ENCODE data around the gene TBC1D23.

TBC1D23 gene

DNA sequence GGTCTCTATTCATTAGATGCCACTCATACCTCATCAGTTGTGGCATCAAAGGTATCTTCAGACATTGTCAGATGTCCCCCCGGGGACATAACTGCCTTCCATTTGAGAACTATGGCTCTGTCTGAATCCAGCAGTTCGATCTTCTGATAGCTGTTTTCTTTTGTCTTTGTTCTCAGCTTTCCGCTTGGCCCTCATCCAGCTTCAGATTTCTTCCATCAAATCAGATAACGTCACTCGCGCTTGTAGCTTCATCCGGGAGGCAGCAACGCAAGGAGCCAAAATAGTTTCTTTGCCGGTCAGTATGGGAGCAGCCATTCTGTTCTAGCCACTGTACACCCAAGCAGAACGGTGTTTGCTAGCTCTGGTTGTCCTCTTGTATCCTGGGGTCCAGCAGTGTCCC is 78.1 kb downstream of the TBC1D23 start:
- Histone ChIP-seq H3K4me2 (ENCODE audit: low read length) (no peak overlapping the region), H4K91ac (ENCODE audit: low read depth, low read length) (no peak overlapping the region), H3K36me3 (ENCODE audit: control insufficient read depth in 1 of 2, insufficient read depth in 2 of 2, low read length in 2 of 2) (peaks cover 7 to 11% of the 10 kb centered on the region in 2 experiments), H2AFZ (ENCODE audit: insufficient read depth, low read length, poor library complexity) (no peak overlapping the region), H3K23ac (ENCODE audit: low read length) (no peak overlapping the region), H3K27ac (ENCODE audit: low read depth, low read length) (no peak overlapping the region), H3K27me3 (ENCODE audit: insufficient read depth, low read length) (no peaks in the 10 kb centered on the region), H2BK12ac (ENCODE audit: low read length) (no peak overlapping the region), H3K14ac (ENCODE audit: low read length) (no peak overlapping the region), H4K8ac (ENCODE audit: low read depth, low read length) (no peak overlapping the region), H3K9me3 (ENCODE audit: insufficient read depth, low read depth, low read length) (no peaks in the 10 kb centered on the region), H3K79me1 (ENCODE audit: low read length) (peaks cover 9% of the 10 kb centered on the region), H3K79me2 (ENCODE audit: control insufficient read depth, insufficient read depth, low read length, poor library complexity) (peaks cover 2% of the 10 kb centered on the region), H2BK120ac (ENCODE audit: insufficient read depth, low read length, poor library complexity) (no peak overlapping the region), H3K4me1 (ENCODE audit: control insufficient read depth in 1 of 2, insufficient read depth in 2 of 2, low read length in 2 of 2) (peaks cover 2 to 5% of the 10 kb centered on the region in 2 experiments), H2BK5ac (ENCODE audit: low read depth, low read length, poor library complexity) (no peak overlapping the region), H3K4ac (ENCODE audit: low read depth, low read length) (no peak overlapping the region), H3K18ac (ENCODE audit: low read length) (no peak overlapping the region), H3K4me3 (ENCODE audit: low read depth, low read length) (no peak overlapping the region), H2AK5ac (ENCODE audit: low read length) (no peak overlapping the region), H3K9ac (ENCODE audit: low read length) (no peak overlapping the region), H4K12ac (ENCODE audit: low read depth, low read length) (no peak overlapping the region)
- DNase-seq, result peak in 1 of 2 donors; percentile 52
- WGBS (ENCODE audit: extremely low coverage, insufficient coverage, insufficient read length), result no CpG with 5 or more reads among the region's 10 CpGs

DNA sequence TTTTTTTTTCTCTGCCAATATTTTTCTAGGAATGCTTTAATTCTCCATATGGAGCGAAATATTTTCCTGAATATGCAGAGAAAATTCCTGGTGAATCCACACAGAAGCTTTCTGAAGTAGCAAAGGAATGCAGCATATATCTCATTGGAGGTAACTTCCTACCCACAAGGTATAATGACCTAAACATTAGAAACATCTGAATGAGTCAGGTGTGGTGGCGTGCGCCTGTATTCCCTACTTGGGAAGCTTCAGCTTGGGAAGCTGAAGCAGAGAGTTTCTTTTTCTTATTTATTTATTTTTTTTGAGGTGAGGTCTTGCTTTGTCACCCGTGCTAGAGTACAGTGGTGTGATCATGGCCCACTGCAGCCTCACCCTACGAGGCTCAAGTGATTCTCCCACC is 79.0 kb downstream of the TBC1D23 start:
- Histone ChIP-seq H3K18ac (ENCODE audit: low read length) (no peak overlapping the region), H3K36me3 (ENCODE audit: control insufficient read depth in 1 of 2, insufficient read depth in 2 of 2, low read length in 2 of 2) (peaks cover 7 to 11% of the 10 kb centered on the region in 2 experiments), H3K79me1 (ENCODE audit: low read length) (peaks cover 3% of the 10 kb centered on the region), H3K27me3 (ENCODE audit: insufficient read depth, low read length) (no peaks in the 10 kb centered on the region), H3K4me1 (ENCODE audit: control insufficient read depth in 1 of 2, insufficient read depth in 2 of 2, low read length in 2 of 2) (peaks cover 2 to 3% of the 10 kb centered on the region in 2 experiments), H3K23ac (ENCODE audit: low read length) (no peak overlapping the region), H3K14ac (ENCODE audit: low read length) (no peak overlapping the region), H2AFZ (ENCODE audit: insufficient read depth, low read length, poor library complexity) (no peak overlapping the region), H3K79me2 (ENCODE audit: control insufficient read depth, insufficient read depth, low read length, poor library complexity) (peaks cover 2% of the 10 kb centered on the region), H3K4me2 (ENCODE audit: low read length) (no peak overlapping the region), H3K9me3 (ENCODE audit: insufficient read depth, low read depth, low read length) (no peaks in the 10 kb centered on the region), H3K4ac (ENCODE audit: low read depth, low read length) (no peak overlapping the region), H2BK5ac (ENCODE audit: low read depth, low read length, poor library complexity) (no peak overlapping the region), H2BK12ac (ENCODE audit: low read length) (no peak overlapping the region), H2BK120ac (ENCODE audit: insufficient read depth, low read length, poor library complexity) (no peak overlapping the region), H4K8ac (ENCODE audit: low read depth, low read length) (no peak overlapping the region), H3K27ac (ENCODE audit: low read depth, low read length) (no peak overlapping the region), H2AK5ac (ENCODE audit: low read length) (no peak overlapping the region), H4K12ac (ENCODE audit: low read depth, low read length) (no peak overlapping the region), H3K4me3 (ENCODE audit: low read depth, low read length) (no peak overlapping the region), H3K9ac (ENCODE audit: low read length) (no peak overlapping the region), H4K91ac (ENCODE audit: low read depth, low read length) (no peak overlapping the region)
- DNase-seq, result peak; percentile 52 to 74
- no CpG with 5 or more reads among the region's 5 CpGs for WGBS (ENCODE audit: extremely low coverage, insufficient coverage, insufficient read length)

DNA sequence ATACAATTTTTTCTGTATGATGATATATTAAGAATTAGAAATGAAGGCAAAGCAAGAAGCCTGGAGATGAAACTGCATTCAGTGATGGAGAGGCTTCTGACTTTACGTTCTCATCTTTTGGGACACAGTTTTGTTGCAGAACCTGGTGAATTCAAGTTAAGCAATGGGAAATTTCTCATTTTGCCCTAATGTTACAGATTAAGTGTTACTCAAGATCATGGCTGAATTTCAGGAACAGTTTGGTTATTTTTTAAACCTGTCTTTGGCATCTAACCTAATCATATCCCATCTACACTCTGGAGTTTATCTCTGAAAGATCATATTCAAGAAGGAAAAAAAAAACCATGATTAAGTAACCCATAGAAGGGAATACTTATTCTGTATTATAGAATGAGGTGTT is 79.7 kb downstream of the TBC1D23 start:
- Histone ChIP-seq H3K14ac (ENCODE audit: low read length) (no peak overlapping the region), H3K27me3 (ENCODE audit: insufficient read depth, low read length) (no peaks in the 10 kb centered on the region), H2BK12ac (ENCODE audit: low read length) (no peak overlapping the region), H2BK120ac (ENCODE audit: insufficient read depth, low read length, poor library complexity) (no peak overlapping the region), H3K27ac (ENCODE audit: low read depth, low read length) (no peak overlapping the region), H3K36me3 (ENCODE audit: control insufficient read depth in 1 of 2, insufficient read depth in 2 of 2, low read length in 2 of 2) (peaks cover 7 to 11% of the 10 kb centered on the region in 2 experiments), H3K4ac (ENCODE audit: low read depth, low read length) (no peak overlapping the region), H2AK5ac (ENCODE audit: low read length) (no peak overlapping the region), H3K79me2 (ENCODE audit: control insufficient read depth, insufficient read depth, low read length, poor library complexity) (no peaks in the 10 kb centered on the region), H3K18ac (ENCODE audit: low read length) (no peak overlapping the region), H4K8ac (ENCODE audit: low read depth, low read length) (no peak overlapping the region), H3K9me3 (ENCODE audit: insufficient read depth, low read depth, low read length) (no peaks in the 10 kb centered on the region), H3K4me3 (ENCODE audit: low read depth, low read length) (no peak overlapping the region), H2BK5ac (ENCODE audit: low read depth, low read length, poor library complexity) (no peak overlapping the region), H2AFZ (ENCODE audit: insufficient read depth, low read length, poor library complexity) (no peak overlapping the region), H3K4me1 (ENCODE audit: control insufficient read depth in 1 of 2, insufficient read depth in 2 of 2, low read length in 2 of 2) (peaks cover 0 to 1% of the 10 kb centered on the region in 2 experiments), H3K9ac (ENCODE audit: low read length) (no peak overlapping the region), H4K12ac (ENCODE audit: low read depth, low read length) (no peak overlapping the region), H3K79me1 (ENCODE audit: low read length) (no peaks in the 10 kb centered on the region), H3K23ac (ENCODE audit: low read length) (no peak overlapping the region), H3K4me2 (ENCODE audit: low read length) (no peak overlapping the region), H4K91ac (ENCODE audit: low read depth, low read length) (no peak overlapping the region)
- no CpG with 5 or more reads among the region's 1 CpG for WGBS (ENCODE audit: extremely low coverage, insufficient coverage, insufficient read length)
- no peak for DNase-seq

GRCh38 chr3:100348727-100349126 is 87.9 kb downstream of the TBC1D23 start:
- H2BK5ac ChIP-seq (ENCODE audit: low read depth, low read length, poor library complexity), result no peak overlapping the region
- H2AFZ ChIP-seq (ENCODE audit: insufficient read depth, low read length, poor library complexity), result no peak overlapping the region
- H3K23ac ChIP-seq (ENCODE audit: low read length), result no peak overlapping the region
- H3K9me3 ChIP-seq (ENCODE audit: insufficient read depth, low read depth, low read length), result no peaks in the 10 kb centered on the region
- H3K18ac ChIP-seq (ENCODE audit: low read length), result no peak overlapping the region
- H2AK5ac ChIP-seq (ENCODE audit: low read length), result no peak overlapping the region
- no peak overlapping the region for H3K4ac ChIP-seq (ENCODE audit: low read depth, low read length)
- no CpG with 5 or more reads among the region's 5 CpGs for WGBS (ENCODE audit: extremely low coverage, insufficient coverage, insufficient read length)
- no peak overlapping the region for H3K27ac ChIP-seq (ENCODE audit: low read depth, low read length)
- H3K14ac ChIP-seq (ENCODE audit: low read length), result no peak overlapping the region
- no peak overlapping the region for H3K4me2 ChIP-seq (ENCODE audit: low read length)
- H4K12ac ChIP-seq (ENCODE audit: low read depth, low read length), result no peak overlapping the region
- no peaks in the 10 kb centered on the region for H3K79me2 ChIP-seq (ENCODE audit: control insufficient read depth, insufficient read depth, low read length, poor library complexity)
- no peaks in the 10 kb centered on the region for H3K79me1 ChIP-seq (ENCODE audit: low read length)
- DNase-seq, result no peak
- no peaks in the 10 kb centered on the region for H3K4me1 ChIP-seq (ENCODE audit: control insufficient read depth in 1 of 2, insufficient read depth in 2 of 2, low read length in 2 of 2)
- H4K8ac ChIP-seq (ENCODE audit: low read depth, low read length), result no peak overlapping the region
- H3K4me3 ChIP-seq (ENCODE audit: low read depth, low read length), result no peak overlapping the region
- H3K27me3 ChIP-seq (ENCODE audit: insufficient read depth, low read length), result no peaks in the 10 kb centered on the region
- H2BK12ac ChIP-seq (ENCODE audit: low read length), result no peak overlapping the region
- H4K91ac ChIP-seq (ENCODE audit: low read depth, low read length), result no peak overlapping the region
- peaks cover 14 to 21% of the 10 kb centered on the region in 2 experiments for H3K36me3 ChIP-seq (ENCODE audit: control insufficient read depth in 1 of 2, insufficient read depth in 2 of 2, low read length in 2 of 2)
- no peak overlapping the region for H3K9ac ChIP-seq (ENCODE audit: low read length)
- H2BK120ac ChIP-seq (ENCODE audit: insufficient read depth, low read length, poor library complexity), result no peak overlapping the region

Measured in trophoblast cell (in vitro differentiated cells and primary cell).